GM12864 (cell line): ENCODE data around the gene ATL1.

Experiments used
- DNase-seq: peaks from one replicate; pipeline ENCODE4 v3.0.0-alpha.2; 2011; ENCODE audit warnings: low read depth
- H3K4me3 ChIP-seq: 2 replicates; pipeline ENCODE4 v1.5.1; 2011; ENCODE audit warnings: mild to moderate bottlenecking, low read depth, low read length, control low read depth
- CTCF ChIP-seq: IDR thresholded peaks from 2 replicates; pipeline ENCODE4 v1.5.1; 2011; ENCODE audit warnings: low read depth, mild to moderate bottlenecking, moderate library complexity, low read length, control low read depth, inconsistent platforms; ENCODE audit errors: missing control alignments

The ATL1 gene

GRCh38 chr14:50559990-50560930 is at the start of gene ATL1:
Gene ATL1, plus strand, starts transcription at chr14:50560145. Its CDS starts 121 bp downstream, at chr14:50560266.
- peak within 1 kb of the TSS; percentile 24 for H3K4me3 ChIP-seq
- no peak for DNase-seq
- TF ChIP-seq CTCF = no peak

GRCh38 chr14:50510157-50510556 is 49.8 kb upstream of the ATL1 start:
- no peak for DNase-seq
- no peak overlapping the region for H3K4me3 ChIP-seq
- TF ChIP-seq CTCF = no peak

GRCh38 chr14:50512463-50512862 is 47.5 kb upstream of the ATL1 start:
- H3K4me3 ChIP-seq = no peak overlapping the region
- DNase-seq = no peak
- TF ChIP-seq CTCF = no peak

- no peak for DNase-seq
- TF ChIP-seq CTCF = no peak
- H3K4me3 ChIP-seq = no peak overlapping the region
Observed at GRCh38 chr14:50516091-50516490, 43.9 kb upstream of the ATL1 start.

GRCh38 chr14:50520947-50521815 is 38.8 kb upstream of the ATL1 start:
- no peak for DNase-seq
- no peak overlapping the region for H3K4me3 ChIP-seq
- no peak for TF ChIP-seq CTCF

- no peak for DNase-seq
- H3K4me3 ChIP-seq = no peak overlapping the region; the same call in 1 of the 2 replicates
- no peak for TF ChIP-seq CTCF
Observed at GRCh38 chr14:50521912-50522341, 38.0 kb upstream of the ATL1 start.
